Brain microvascular endothelial cell (primary cell): Measurements from ENCODE around the gene TSKU.

Source experiments
- DNase-seq: peaks from one replicate; pipeline ENCODE4 v3.0.0-alpha.2; 2020
- H3K27ac ChIP-seq: fragments of 250-450 bp; sonication (Bioruptor Pico); 2 replicates; pipeline ENCODE4 v1.5.1; 2020; ENCODE audit warnings: mild to moderate bottlenecking, moderate library complexity
- H3K27me3 ChIP-seq: fragments of 250-450 bp; sonication (Bioruptor Pico); replicated peaks from 2 replicates; pipeline ENCODE4 v1.5.1; 2020; ENCODE audit warnings: mild to moderate bottlenecking
- H3K36me3 ChIP-seq: fragments of 250-450 bp; sonication (Bioruptor Pico); replicated peaks from 2 replicates; pipeline ENCODE4 v1.5.1; 2020; ENCODE audit warnings: mild to moderate bottlenecking
- H3K4me3 ChIP-seq: 2 replicates; pipeline ENCODE4 v1.5.1; 2011; ENCODE audit warnings: low read depth, mild to moderate bottlenecking, control low read depth, low read length, moderate library complexity
- in situ Hi-C: cut with HindIII; loops from 2 replicates; pipeline ENCODE4 v1.10.0; 2017; ENCODE audit warnings: low sequenced_read_pairs, low pct_ligation_motif_present
- TF ChIP-seq, protein P1 (sequence below): IDR thresholded peaks from 2 replicates; pipeline ENCODE4 v1.5.1; 2011; ENCODE audit warnings: low read depth, mild to moderate bottlenecking, moderate library complexity, low read length, control low read depth, inconsistent platforms; ENCODE audit errors: missing control alignments

The TSKU gene

GRCh38 chr11:76766521-76766920 lies 16.6 kb upstream of the TSKU start:
- in situ Hi-C loops: no loop called here
- no peaks in the 10 kb centered on the region for H3K27me3 ChIP-seq
- TF ChIP-seq, protein P1, sequence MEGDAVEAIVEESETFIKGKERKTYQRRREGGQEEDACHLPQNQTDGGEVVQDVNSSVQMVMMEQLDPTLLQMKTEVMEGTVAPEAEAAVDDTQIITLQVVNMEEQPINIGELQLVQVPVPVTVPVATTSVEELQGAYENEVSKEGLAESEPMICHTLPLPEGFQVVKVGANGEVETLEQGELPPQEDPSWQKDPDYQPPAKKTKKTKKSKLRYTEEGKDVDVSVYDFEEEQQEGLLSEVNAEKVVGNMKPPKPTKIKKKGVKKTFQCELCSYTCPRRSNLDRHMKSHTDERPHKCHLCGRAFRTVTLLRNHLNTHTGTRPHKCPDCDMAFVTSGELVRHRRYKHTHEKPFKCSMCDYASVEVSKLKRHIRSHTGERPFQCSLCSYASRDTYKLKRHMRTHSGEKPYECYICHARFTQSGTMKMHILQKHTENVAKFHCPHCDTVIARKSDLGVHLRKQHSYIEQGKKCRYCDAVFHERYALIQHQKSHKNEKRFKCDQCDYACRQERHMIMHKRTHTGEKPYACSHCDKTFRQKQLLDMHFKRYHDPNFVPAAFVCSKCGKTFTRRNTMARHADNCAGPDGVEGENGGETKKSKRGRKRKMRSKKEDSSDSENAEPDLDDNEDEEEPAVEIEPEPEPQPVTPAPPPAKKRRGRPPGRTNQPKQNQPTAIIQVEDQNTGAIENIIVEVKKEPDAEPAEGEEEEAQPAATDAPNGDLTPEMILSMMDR: no peak
- H3K36me3 ChIP-seq: no peaks in the 10 kb centered on the region
- DNase-seq: no peak
- H3K4me3 ChIP-seq: no peak overlapping the region
- no peak overlapping the region for H3K27ac ChIP-seq

GRCh38 chr11:76767659-76768058 lies 15.5 kb upstream of the TSKU start:
- no peak for DNase-seq
- in situ Hi-C loops: no loop called here
- Histone ChIP-seq H3K27ac (no peak overlapping the region), H3K27me3 (no peaks in the 10 kb centered on the region), H3K36me3 (no peaks in the 10 kb centered on the region), H3K4me3 (no peak overlapping the region)
- TF ChIP-seq, protein P1: no peak

- no peaks in the 10 kb centered on the region for H3K36me3 ChIP-seq
- TF ChIP-seq, protein P1: no peak
- no peak overlapping the region for H3K4me3 ChIP-seq
- DNase-seq: no peak
- no peaks in the 10 kb centered on the region for H3K27me3 ChIP-seq
- no peak overlapping the region for H3K27ac ChIP-seq
- in situ Hi-C loops: no loop called here
These were observed 14.9 kb upstream of the TSKU start for GRCh38 chr11:76768088-76768908.

GRCh38 chr11:76768909-76769560 lies 14.1 kb upstream of the TSKU start:
- H3K27ac ChIP-seq: no peak overlapping the region
- in situ Hi-C loops: no loop called here
- H3K4me3 ChIP-seq: no peak overlapping the region

GRCh38 chr11:76769645-76770586 lies 13.2 kb upstream of the TSKU start:
- peak; percentile 34 for DNase-seq

More at GRCh38 chr11:76768909-76769560, 14.1 kb upstream of the TSKU start:
- peak; percentile 42 for DNase-seq
- H3K27me3 ChIP-seq: no peaks in the 10 kb centered on the region
- H3K36me3 ChIP-seq: no peaks in the 10 kb centered on the region
- TF ChIP-seq, protein P1: no peak

More at GRCh38 chr11:76769645-76770586, 13.2 kb upstream of the TSKU start:
- Histone ChIP-seq H3K4me3 (no peak overlapping the region), H3K27me3 (no peaks in the 10 kb centered on the region), H3K36me3 (no peaks in the 10 kb centered on the region), H3K27ac (peak overlapping the region; percentile 81)
- in situ Hi-C loops: no loop called here
- TF ChIP-seq, protein P1: no peak
